Hippocampal formation (tissue), 2 donors: Measurements from ENCODE around the gene SLITRK2.

Source experiments
- DNase-seq, 2 donors: peaks; one replicate each; lab custom pipeline; 2025; lab: John Stamatoyannopoulos, UW

SLITRK2 gene, protein sequence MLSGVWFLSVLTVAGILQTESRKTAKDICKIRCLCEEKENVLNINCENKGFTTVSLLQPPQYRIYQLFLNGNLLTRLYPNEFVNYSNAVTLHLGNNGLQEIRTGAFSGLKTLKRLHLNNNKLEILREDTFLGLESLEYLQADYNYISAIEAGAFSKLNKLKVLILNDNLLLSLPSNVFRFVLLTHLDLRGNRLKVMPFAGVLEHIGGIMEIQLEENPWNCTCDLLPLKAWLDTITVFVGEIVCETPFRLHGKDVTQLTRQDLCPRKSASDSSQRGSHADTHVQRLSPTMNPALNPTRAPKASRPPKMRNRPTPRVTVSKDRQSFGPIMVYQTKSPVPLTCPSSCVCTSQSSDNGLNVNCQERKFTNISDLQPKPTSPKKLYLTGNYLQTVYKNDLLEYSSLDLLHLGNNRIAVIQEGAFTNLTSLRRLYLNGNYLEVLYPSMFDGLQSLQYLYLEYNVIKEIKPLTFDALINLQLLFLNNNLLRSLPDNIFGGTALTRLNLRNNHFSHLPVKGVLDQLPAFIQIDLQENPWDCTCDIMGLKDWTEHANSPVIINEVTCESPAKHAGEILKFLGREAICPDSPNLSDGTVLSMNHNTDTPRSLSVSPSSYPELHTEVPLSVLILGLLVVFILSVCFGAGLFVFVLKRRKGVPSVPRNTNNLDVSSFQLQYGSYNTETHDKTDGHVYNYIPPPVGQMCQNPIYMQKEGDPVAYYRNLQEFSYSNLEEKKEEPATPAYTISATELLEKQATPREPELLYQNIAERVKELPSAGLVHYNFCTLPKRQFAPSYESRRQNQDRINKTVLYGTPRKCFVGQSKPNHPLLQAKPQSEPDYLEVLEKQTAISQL

DNA sequence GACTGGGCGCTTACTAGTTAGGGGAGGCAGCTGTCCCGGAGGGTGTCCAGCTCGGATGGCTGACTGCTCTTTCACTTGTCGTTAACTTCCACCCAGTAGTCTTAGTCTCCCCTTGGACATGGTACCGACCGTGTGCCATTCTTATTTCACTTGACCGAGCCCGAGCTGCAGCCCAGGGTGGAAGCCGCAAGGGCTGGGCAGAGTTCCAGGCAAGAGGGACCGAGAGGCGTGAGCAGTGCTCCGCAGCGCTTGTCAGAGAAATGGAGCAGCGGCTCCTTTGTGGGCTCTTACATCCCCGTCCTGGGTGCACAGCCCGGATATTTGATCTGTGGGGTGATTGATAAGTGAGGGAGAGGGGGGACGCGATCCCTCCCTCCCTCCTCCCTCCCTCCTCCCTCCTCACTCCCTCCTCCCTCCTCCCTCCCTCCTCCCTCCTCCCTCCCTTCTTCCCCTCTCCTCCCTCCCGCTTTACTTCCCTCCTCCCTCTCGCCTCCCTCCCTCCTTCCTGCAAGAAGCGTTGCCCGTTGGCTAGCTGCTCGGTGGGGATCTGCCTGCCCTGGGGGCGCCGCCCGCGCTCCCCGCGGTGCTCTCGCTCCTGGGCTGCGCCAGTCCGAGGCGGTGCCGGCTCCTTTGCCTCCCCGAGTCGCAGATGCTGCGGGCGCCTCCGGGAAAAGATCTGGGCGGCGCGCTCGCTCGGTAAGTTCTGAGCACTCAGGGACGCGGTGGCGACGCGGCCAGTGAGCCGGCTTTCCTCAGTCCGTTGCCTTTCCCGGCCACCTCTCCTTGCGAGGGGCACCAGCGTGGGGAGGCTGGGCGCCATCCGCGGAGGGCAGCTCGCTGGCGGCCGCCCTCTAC, at the start of gene SLITRK2:
SLITRK2 (plus strand) TSS at position 499 of the 855 bp plus-strand sequence. CDS start 4,597 bp downstream, outside the sequence.
- peak; percentile 36 to 47 for DNase-seq

DNA sequence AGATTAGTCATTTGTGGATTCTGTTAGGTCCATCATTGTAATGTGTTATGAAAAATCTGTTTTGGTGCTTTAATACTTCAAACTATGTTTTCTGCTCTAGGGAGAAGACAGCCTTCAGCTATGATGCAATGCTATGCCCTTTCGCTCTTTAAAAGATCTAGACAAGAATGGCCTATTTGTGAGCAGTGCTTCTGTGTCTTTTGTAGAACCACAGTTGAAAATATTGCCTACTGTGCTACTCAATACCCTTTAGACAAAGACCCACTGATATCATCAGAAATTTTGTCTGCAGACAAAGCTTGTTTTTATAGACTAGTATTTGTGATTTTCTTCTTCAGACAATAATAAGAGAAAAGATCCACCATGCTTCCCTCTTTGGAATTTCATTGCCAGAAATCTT, 44.6 kb upstream of the SLITRK2 start:
- DNase-seq = no peak

DNA sequence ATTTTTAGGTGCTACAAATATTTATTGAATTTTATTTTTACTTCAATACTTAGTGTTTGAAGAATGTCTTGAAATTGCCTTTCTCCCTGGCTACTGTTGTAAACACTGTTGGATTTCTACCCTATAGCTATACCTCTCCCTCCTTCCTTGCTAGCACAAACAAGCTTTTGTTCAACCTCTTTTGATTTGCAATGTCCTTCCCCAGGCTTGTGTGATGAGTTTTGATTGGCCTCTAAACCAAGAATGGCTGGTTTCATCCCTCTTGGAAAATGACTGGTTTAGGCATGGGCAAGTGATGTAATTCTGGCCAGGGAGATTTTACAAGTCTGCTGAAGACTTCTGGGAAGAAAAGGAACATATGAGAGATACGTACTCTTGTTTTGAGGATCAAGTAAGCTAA, 25.3 kb upstream of the SLITRK2 start:
- no peak for DNase-seq

DNA sequence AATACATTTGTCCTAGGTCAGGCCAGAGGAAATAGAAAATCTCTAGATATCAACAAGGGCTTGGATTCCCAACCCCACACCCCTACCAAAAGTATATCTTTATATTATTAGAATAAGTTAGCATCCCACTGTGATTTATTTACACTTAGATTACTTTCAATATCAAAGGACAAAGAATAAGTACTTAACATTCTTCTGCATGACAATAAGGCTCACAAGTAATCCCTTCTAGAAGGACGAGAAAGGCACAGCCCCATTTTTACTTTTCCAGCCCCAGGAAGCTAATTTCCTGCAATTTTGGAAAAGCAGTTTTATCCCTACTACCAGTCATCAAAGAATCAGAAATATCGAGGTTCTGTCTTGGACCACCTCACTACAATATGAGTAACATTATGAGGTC, 14.1 kb upstream of the SLITRK2 start:
- no peak for DNase-seq

DNA sequence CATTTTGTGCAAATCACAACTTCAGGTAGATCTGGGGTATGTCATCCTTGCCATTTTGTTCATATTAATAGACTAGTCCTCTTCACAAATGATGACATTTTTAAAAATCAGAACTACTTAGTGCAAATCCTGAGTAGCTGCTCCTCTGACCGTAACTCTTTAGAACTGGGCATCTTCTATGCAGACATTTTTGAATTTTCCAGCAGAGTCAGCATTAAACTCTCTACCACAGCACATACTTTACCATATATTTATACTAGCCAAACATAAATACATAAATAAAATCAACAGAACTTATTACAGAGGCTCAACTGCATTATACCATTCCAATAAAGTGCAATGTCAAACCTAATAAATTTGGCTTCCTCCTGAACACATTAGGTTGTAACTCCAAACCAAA, 4.5 kb upstream of the SLITRK2 start:
- no peak for DNase-seq

DNA sequence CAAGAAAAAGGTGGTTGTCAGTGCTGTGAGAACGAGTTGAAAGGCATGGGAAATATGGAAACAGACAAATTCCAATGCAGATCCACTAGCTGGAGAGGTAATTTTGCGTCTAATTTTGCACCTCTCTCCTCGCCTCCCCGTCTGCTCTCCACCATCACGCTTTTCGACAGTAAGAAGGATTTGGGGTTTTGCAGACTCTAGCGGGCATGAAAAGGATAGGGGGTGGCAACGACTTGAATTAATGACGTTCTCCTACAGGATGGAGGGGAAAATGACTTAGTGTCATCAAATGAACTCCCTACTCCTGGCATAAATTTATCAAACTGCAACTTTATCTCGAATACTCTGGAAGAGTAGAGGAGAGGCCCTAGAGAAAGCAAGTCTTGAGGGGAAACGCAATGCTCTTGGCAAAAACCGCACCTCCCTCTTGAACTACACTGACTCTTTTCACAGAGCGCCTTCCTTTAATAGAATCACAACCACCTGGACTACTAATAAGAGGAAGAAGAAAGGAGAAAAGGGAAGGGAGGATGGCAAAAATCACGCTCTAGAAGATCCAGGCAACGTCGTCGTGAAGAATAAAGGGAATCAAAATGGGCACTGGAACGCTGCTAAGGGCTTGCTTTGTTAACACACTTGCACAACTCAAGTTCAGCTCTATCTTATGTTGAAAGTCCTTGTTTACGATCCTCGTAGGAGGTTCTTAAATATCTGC, 871 bp upstream of the SLITRK2 start:
- no peak for DNase-seq

DNA sequence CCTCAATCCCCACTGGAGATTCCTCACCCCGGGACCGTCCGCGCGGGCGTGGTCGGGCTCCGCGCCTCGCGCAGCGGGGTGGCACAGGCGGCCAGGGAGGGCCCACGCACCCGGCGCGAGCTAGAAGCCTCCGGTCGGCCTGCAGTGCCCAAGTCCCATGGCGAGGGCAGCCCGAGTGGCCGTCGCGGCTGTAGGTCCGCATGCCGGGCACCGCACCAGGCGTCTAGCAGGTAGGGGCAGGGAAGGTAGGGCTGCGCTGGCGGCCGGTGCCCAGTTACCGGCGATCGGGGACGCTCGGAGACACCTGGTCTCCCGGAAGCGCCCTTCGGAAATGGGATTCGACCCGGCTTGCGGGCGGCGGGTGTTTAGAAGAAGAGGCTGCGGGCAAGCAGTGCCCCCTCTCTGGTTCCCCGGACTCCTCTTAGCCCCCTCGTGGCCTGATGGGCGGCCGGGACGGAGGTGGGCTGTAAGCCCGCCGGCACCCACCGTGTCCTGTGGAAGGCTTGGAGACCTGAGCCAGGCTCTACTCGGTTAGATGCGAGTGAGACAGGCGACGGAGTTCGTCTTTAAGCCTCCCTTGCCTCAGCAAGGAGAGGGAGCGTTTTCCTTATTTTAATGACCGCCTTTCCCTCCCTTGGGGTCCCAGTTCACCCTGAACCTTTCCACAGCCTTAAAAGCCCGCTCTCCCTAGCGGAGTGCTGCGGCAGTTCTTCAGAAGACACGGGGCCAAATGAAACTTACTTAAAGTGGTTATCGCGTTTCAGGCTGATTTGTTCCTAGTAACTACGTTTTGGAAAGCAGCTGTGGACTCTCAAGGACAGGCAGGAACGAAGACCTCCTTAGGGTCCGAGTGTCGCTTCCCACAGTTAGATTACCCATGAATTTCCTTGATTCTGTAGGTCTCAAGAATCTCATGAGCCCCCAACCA, 821 bp downstream of the SLITRK2 start:
- DNase-seq = no peak

DNA sequence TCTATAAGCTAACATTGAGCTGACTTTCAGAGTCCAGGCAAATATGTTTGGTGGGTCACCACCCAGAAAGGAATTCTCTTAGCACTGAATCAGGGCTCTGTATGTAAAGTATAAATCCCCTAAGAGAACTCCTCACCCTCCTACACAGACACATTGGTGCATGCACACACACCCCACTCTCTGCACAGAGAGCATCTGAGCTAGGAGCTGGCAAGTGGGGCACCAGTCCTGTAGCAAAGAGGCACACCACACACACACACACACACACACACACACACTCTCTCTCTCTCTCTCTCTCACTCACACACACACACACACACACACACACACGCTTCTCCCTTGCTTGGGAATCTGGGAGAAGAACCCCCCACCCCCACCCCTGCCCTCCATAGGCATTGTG, 3.2 kb downstream of the SLITRK2 start:
- no peak for DNase-seq

DNA sequence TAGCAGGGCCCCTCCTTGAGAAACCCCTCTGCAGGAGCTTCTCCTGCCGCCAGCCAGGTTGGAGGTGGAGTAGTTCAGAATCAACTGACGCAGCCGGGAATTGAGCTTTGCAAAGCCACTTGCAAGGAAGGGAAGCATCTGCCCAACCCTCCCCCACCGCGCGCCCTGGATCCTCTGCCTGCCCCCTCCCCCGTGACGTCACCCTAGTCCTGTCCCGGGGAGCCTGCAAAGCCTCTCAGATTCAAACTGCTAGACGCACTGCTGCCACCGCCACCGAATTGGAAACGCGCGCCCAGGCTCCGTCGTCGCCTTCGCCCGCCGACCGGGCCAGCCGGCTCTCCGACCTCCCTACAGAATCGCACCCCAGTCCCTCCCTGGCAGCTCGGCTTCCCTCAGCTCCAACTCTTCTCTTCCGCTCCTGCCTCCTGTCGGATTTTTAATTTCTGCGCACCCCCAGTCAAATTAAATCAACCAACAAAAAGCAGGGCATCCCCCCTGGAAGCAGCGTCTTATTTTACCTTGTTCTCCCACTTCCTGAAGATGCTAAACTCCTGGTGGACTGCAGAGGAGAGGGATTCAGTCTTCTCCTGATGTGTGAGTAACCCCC, 3.8 kb downstream of the SLITRK2 start:
- DNase-seq = peak; percentile 57 to 74

DNA sequence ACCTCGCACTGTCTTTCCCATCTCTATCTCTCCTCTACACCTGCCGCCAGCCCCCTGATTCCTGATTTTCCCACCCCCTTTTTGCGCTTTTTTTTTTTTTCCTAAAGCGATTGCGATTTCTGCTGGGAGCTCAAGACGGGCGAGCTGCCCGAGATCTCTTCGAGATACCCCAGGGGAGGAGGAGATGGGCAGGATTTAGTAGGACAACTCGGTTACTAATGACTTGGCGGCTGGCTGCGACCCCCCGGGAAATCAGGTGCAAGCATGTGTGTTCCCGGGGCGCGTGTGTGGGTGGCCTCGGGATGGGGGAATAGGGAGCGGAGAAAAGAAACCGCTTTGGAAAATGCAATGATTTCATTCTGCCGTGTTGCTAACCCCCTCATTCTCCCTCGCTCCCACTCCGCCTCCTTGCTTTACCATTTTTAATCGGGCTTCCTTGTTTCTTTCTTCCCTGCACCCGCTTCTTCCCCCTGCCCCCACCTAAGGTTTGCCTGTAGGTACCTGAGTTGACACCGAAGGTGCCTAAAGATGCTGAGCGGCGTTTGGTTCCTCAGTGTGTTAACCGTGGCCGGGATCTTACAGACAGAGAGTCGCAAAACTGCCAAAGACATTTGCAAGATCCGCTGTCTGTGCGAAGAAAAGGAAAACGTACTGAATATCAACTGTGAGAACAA, 4.4 kb downstream of the SLITRK2 start:
- no peak for DNase-seq

DNA sequence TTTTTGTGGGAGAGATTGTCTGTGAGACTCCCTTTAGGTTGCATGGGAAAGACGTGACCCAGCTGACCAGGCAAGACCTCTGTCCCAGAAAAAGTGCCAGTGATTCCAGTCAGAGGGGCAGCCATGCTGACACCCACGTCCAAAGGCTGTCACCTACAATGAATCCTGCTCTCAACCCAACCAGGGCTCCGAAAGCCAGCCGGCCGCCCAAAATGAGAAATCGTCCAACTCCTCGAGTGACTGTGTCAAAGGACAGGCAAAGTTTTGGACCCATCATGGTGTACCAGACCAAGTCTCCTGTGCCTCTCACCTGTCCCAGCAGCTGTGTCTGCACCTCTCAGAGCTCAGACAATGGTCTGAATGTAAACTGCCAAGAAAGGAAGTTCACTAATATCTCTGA, 5.5 kb downstream of the SLITRK2 start:
- no peak for DNase-seq

DNA sequence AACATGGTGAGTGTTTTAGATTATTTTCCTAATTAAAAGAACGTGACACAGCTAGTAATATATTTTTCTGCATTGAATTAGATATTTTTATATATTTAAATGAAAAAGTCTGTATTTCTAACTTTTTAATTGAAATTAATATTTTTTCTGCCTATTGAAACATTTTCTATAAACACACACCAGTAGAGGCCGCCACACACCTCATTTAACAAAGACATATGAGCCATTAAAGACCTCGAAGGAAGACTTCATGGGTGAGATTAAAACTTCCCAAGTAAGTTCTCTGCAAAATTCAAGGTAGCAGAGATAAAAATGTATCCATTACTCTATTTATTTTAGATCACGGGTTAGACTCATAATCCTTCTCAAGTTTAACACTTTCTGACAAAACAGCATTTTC, 8.3 kb downstream of the SLITRK2 start:
- peak in 1 of 2 donors; percentile 63 for DNase-seq

DNA sequence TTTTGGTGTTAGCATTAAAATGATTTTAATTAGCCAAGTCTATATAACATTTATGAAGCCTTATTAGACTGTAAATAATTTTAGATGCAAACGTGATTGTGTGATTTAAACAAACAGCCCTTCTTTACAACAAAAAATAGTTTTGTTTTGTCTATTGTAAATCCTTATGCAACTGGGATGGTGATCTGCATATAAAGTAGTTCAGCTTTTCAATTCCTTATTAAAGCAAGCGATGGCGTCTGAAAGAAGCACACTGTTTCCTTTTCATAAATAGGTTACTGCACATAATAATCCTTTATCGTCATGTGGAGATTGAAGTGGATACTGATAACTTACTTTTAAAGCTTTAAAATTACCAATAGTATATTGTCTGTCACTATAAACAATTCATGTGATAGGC, 8.8 kb downstream of the SLITRK2 start:
- DNase-seq = peak in 1 of 2 donors; percentile 15

DNA sequence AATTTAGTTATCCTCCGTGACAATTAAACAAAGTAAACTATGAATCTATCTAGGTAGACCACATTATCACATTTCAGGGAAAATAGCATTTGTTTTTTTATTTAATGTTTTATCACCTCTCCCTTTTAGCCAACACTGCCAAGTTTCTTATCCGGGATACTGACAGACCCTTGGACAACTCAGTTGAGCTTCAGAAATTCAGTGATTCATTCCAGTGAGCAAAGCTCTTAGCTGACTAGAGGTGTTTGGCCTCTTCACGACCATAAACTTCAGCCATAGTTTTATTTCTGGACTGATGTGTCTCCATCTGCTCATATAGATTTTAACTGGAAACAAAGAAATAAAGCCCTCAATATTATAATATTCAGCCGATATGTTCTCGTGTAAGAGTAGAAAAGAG, 15.2 kb downstream of the SLITRK2 start:
- DNase-seq = no peak

DNA sequence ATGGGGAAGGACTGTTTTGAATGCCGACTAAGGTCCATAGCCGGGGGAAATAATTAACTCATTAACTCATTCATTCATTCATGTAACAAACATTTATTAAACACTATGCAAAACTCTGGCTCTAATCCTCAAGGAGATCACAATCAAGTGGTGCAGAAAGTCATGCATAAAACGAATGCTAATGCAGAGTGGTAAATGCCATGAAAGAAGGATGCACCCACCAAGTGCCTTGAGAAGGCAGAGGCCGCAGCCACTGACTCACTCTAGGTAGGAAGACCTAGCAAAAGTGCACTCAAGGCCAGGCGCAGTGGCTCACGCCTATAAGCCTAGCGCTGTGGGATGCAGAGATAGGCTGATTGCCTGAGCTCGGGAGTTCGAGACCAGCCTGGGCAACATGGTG, 22.9 kb downstream of the SLITRK2 start:
- DNase-seq = no peak

DNA sequence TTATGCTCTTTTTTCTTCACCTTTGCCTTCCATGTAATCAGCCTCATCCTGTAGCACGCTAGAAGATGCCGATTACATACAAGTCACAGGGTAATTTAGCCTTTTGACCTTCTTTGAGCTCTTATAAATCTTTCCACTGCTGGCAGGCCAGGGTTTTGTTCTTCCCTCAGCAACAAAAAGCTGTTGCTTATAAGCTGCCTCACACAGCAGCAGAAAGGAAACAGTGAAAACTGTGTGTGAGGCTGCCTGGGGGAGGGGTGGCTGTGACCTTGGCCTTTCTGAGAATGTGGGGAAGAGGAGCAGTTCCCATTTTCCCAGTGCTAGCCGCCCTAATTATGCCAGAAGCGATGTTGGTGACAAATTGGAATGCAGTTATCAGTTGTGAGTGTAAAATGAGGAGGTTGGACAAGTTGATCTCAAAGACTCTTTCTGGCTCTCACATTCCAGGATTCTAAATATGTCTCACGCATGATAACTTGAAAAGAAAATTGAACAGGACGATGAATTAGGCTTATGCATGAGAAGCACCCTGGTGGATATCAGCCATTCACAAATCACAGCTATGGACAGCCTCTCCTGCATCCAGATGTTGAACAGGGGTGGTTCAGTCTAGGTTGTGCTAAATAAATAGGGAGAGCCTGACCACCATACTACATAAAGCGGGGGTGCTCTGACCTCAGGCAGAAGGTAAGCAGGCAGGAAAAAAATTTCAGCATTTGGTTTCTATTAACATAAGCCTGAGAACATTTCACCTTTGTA, 25.7 kb downstream of the SLITRK2 start:
- DNase-seq = peak; percentile 37 to 38

DNA sequence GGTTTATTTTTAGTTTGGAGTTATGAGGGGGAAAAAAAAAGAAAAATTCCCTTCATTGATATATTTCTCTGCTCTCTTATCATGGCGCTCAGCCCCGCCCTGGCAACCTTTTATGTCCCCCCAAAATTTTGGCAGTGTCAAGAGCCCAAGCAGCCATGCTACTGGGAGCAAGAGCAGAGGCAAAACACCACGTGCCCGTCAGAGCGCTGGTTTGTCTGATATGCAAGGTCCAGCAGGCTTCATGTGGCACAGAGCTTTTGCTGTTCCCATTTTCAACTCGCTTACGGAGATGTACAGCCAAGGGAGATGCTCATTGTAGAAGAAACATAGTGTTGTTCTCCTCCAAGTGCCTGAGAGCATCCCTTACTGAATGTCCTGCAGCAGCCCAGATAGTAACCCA, 27.3 kb downstream of the SLITRK2 start:
- no peak for DNase-seq

DNA sequence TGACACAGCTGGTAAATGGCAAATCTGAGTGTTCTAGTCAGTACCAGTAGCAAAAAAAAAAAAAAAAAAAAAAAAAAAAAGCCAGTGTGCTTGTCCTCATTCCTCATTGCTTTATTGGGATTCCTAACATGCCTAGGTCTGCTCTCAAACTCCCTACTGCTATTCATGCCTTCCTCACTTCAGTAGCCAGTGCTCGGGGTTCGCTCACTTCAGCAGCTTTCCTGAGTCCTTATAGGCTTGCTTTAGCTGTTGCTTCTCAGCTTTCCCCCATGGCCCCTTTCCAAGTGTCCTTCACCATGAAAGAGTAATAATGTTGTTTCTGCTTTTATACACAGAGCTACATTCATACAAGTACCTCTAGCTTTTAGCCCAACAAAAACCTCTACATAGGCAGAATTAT, 30.8 kb downstream of the SLITRK2 start:
- no peak for DNase-seq

DNA sequence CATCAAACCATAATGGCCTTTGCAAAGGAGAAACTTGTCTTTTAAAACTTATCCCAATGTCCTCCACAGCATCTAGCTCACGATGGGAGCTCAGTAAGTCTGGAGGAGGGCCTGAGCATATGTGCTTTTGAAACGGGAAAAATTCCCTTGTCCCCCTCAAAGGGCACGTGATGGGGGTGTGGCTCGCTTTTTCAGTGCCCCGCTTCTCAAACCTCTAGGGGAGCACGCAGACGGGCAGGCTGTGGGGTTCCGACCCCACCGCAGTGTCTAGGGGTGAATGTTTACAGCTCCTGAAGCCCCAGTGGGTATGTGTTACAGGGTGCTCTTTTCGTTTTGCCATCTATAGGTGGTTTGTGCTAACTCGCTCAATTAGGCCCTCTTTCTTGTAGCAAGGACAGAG, 31.2 kb downstream of the SLITRK2 start:
- no peak for DNase-seq
